H1 (cell line): Measurements from ENCODE around the gene CIRBP. TPM values are rescaled to one million over a fixed set of nuclear protein-coding genes. Genes with fewer than 3 reads are reported as not detected.

Source experiments
- BRCA1 ChIP-seq: IDR thresholded peaks from 2 replicates; pipeline ENCODE4 v1.6.1; 2012; ENCODE audit warnings: low read depth, low read length, improper control_type of control experiment
- CBX8 ChIP-seq: fragments of 300-800, 300-1000 bp; sonication (generic); IDR thresholded peaks from 2 replicates; pipeline ENCODE4 v1.7.1; 2016; ENCODE audit warnings: low read depth, low read length, borderline replicate concordance
- GABPA ChIP-seq: IDR thresholded peaks from 2 replicates; pipeline ENCODE4 v1.6.1; 2011; ENCODE audit warnings: mild to moderate bottlenecking, low read length, moderate library complexity, borderline replicate concordance; ENCODE audit not compliant: insufficient read depth
- KDM1A ChIP-seq: fragments of 200-600, 300-600 bp; sonication (generic); IDR thresholded peaks from 2 replicates; pipeline ENCODE4 v1.7.1; 2016; ENCODE audit warnings: mild to moderate bottlenecking, low read length, borderline replicate concordance
- KDM5A ChIP-seq: fragments of 200-600 bp; IDR thresholded peaks from 2 replicates; pipeline ENCODE4 v1.7.1; 2012; ENCODE audit warnings: mild to moderate bottlenecking, low read length, inconsistent platforms, mixed read lengths
- MAFK ChIP-seq: IDR thresholded peaks from 2 replicates; pipeline ENCODE4 v1.6.1; 2012; ENCODE audit warnings: low read depth, mild to moderate bottlenecking, improper control_type of control experiment, low read length
- NANOG ChIP-seq: IDR thresholded peaks from 2 replicates; pipeline ENCODE4 v1.6.1; 2011; ENCODE audit warnings: low read length, low read depth, mild to moderate bottlenecking, inconsistent platforms; ENCODE audit not compliant: insufficient read depth, poor library complexity, severe bottlenecking
- RNF2 ChIP-seq: fragments of 200-900, 300-1000 bp; sonication (generic); IDR thresholded peaks from 2 replicates; pipeline ENCODE4 v1.7.1; 2016; ENCODE audit warnings: borderline replicate concordance, low read depth, mild to moderate bottlenecking, antibody characterized with exemption, low read length; ENCODE audit not compliant: poor library complexity, severe bottlenecking; ENCODE audit errors: missing control alignments
- RXRA ChIP-seq: IDR thresholded peaks from 2 replicates; pipeline ENCODE4 v1.6.1; 2011; ENCODE audit warnings: low read depth, mild to moderate bottlenecking, low read length, moderate library complexity; ENCODE audit not compliant: insufficient read depth
- SIRT6 ChIP-seq: IDR thresholded peaks from one replicate; pipeline ENCODE4 v1.7.1; 2012; ENCODE audit warnings: low read length, inconsistent platforms
- SIX5 ChIP-seq: IDR thresholded peaks from 2 replicates; pipeline ENCODE4 v1.6.1; 2011; ENCODE audit warnings: mild to moderate bottlenecking, low read depth, low read length
- SP1 ChIP-seq: IDR thresholded peaks from 2 replicates; pipeline ENCODE4 v1.6.1; 2011; ENCODE audit warnings: low read depth, low read length
- SP4 ChIP-seq: IDR thresholded peaks from 2 replicates; pipeline ENCODE4 v1.6.1; 2012; ENCODE audit warnings: low read length, inconsistent platforms
- TAF1 ChIP-seq: IDR thresholded peaks from 2 replicates; pipeline ENCODE4 v1.6.1; 2011; ENCODE audit warnings: mild to moderate bottlenecking, low read depth, low read length
- TAF7 ChIP-seq: optimal IDR thresholded peaks from 2 replicates; pipeline ENCODE3; 2011; ENCODE audit warnings: low read depth, mild to moderate bottlenecking, inconsistent platforms, low read length, moderate library complexity, borderline replicate concordance
- polyA plus RNA-seq, 7 experiments: library from polyadenylated mRNA; depleted of rRNA in 3 of 7; stranded (reverse) in 5 of 7; unstranded in 2 of 7; fragments of >200 nt in 5 of 7; fragments of 200-250 nt in 2 of 7; gene quantifications; 1 replicate in 5 of 7; 2 replicates in 1 of 7; 4 replicates in 1 of 7; pipeline versions ENCODE4 v1.2.1 to v1.2.3, GENCODE V29; 2011 to 2013; ENCODE audit warnings: missing spikeins in 2 of 7, mixed read lengths in 2 of 7
- total RNA-seq: library from RNA; stranded (reverse); fragmentation: NEBNext Ultra II Directional; extraction: Animal tissue kit (Norgen Biotek cat#: 25700); gene quantifications from 2 replicates; pipeline ENCODE4 v1.2.1, GENCODE V29; 2021
- TF ChIP-seq, protein P1 (sequence below): IDR thresholded peaks from 2 replicates; pipeline ENCODE4 v1.6.1; 2012; ENCODE audit warnings: inconsistent platforms
- TF ChIP-seq, protein P2 (sequence below): IDR thresholded peaks from 2 replicates; pipeline ENCODE4 v1.6.1; 2012; ENCODE audit warnings: low read length, inconsistent platforms

Gene CIRBP
- total and polyA plus RNA-seq, 2 of the 8 experiments (the other 6 are each of a cell fraction or from before 2014, with no cell fraction given), result 175 to 199 TPM

- TF ChIP-seq KDM1A (0 out of 2 replicates have a peak, but pooled peaks have one; percentile 14), TAF1 (no peak), SIRT6 (no peak), RNF2 (no peak), SP4 (0 out of 2 replicates have a peak, but pooled peaks have one; percentile 41), TAF7 (peak; percentile 32), SIX5 (no peak), KDM5A (no peak), SP1 (no peak), CBX8 (no peak), BRCA1 (no peak), NANOG (peak; percentile 36), RXRA (no peak), MAFK (no peak), GABPA (0 out of 2 replicates have a peak, but pooled peaks have one; percentile 52)
- TF ChIP-seq, protein P1, sequence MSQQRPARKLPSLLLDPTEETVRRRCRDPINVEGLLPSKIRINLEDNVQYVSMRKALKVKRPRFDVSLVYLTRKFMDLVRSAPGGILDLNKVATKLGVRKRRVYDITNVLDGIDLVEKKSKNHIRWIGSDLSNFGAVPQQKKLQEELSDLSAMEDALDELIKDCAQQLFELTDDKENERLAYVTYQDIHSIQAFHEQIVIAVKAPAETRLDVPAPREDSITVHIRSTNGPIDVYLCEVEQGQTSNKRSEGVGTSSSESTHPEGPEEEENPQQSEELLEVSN, result no peak; the same call in 1 of the 2 replicates
- TF ChIP-seq, protein P2, sequence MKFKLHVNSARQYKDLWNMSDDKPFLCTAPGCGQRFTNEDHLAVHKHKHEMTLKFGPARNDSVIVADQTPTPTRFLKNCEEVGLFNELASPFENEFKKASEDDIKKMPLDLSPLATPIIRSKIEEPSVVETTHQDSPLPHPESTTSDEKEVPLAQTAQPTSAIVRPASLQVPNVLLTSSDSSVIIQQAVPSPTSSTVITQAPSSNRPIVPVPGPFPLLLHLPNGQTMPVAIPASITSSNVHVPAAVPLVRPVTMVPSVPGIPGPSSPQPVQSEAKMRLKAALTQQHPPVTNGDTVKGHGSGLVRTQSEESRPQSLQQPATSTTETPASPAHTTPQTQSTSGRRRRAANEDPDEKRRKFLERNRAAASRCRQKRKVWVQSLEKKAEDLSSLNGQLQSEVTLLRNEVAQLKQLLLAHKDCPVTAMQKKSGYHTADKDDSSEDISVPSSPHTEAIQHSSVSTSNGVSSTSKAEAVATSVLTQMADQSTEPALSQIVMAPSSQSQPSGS, result no peak
These were observed 46.5 kb downstream of the CIRBP start (continued) for GRCh38 chr19:1315470-1316166.
